Nephron progenitor cell (in vitro differentiated cells): Measurements from ENCODE around the gene TMEM60.

Source experiments
- DNase-seq: peaks from one replicate; pipeline ENCODE4 v3.0.0; 2021
- H3K27ac Mint-ChIP-seq: 2 replicates; pipeline ENCODE4 v1.8.0; 2021; ENCODE audit warnings: mild to moderate bottlenecking, moderate library complexity, mixed read lengths
- H3K27me3 Mint-ChIP-seq: 2 replicates; pipeline ENCODE4 v1.8.0; 2021; ENCODE audit warnings: mild to moderate bottlenecking, low read depth, mixed read lengths; ENCODE audit not compliant: poor library complexity
- H3K36me3 Mint-ChIP-seq: 2 replicates; pipeline ENCODE4 v1.8.0; 2021; ENCODE audit warnings: low read depth, mixed read lengths
- H3K4me1 Mint-ChIP-seq: 2 replicates; pipeline ENCODE4 v1.8.0; 2021; ENCODE audit warnings: mixed read lengths
- H3K4me3 Mint-ChIP-seq: 2 replicates; pipeline ENCODE4 v1.8.0; 2021; ENCODE audit warnings: mild to moderate bottlenecking, moderate library complexity, mixed read lengths
- H3K9me3 Mint-ChIP-seq: 2 replicates; pipeline ENCODE4 v1.8.0; 2021; ENCODE audit warnings: mild to moderate bottlenecking, moderate library complexity, mixed read lengths
- CTCF ChIP-seq: fragments of 200-600 bp; sonication (generic); IDR thresholded peaks from 2 replicates; pipeline ENCODE4 v1.5.0; 2021; ENCODE audit warnings: antibody characterized with exemption

The TMEM60 gene, protein sequence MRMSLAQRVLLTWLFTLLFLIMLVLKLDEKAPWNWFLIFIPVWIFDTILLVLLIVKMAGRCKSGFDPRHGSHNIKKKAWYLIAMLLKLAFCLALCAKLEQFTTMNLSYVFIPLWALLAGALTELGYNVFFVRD

GRCh38 chr7:77798394-77799077, at the start of gene TMEM60, which contains the start of gene PHTF2:
Gene TMEM60 (minus strand): TSS chr7:77798434. CDS start chr7:77794373, 4,061 bp downstream.
Gene PHTF2 (plus strand): TSS chr7:77798773.
- Mint-ChIP-seq H3K27me3 (no peaks in the 10 kb centered on the region), H3K4me3 (peak within 1 kb of the TSS; percentile 96), H3K36me3 (peaks cover 19% of the 10 kb centered on the region), H3K9me3 (no peaks in the 10 kb centered on the region), H3K4me1 (peaks cover 43% of the 10 kb centered on the region), H3K27ac (peak within 1 kb of the TSS; percentile 99)
- DNase-seq: peak; percentile 100
- peak; percentile 33 for TF ChIP-seq CTCF

DNA sequence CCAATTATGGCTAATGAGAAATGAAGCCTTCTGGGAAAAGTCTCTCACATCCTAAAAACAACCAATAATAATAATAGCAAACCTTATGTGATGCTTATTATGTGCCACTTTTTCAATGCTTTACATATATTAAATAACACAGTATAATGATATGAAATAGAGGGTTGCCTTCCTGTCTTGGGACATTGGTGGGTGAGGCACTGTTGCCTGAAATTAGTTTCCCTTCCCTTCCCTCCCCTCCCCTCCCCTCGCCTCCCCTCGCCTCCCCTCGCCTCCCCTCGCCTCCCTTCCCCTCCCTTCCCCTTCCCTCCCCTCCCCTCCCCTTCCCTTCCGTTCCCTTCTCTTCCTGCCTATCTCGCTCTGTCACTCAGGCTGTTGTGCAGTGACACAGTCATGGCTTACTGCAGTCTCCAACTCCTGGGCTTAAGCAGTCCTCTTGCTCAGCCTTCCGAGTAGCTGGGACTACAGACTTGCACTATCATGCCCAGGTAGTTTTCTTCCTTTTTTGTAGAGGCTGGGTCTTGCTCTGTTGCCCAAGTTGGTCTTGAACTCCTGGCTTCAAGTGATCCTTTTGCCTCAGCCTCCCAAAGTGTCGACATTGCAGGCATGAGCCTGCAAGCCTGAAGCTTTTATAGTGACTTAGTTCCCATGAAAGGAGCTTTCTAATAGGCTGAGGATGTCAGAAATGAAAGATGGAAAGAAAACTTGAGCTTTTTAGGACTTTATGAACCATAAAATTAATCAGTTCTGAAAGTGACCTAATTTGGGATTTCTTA, 48.3 kb upstream of the TMEM60 start:
- Mint-ChIP-seq H3K27me3 (no peaks in the 10 kb centered on the region), H3K27ac (no peak overlapping the region), H3K4me3 (no peak overlapping the region), H3K36me3 (peaks cover 12% of the 10 kb centered on the region), H3K9me3 (no peaks in the 10 kb centered on the region), H3K4me1 (peaks cover 8% of the 10 kb centered on the region)
- TF ChIP-seq CTCF: no peak
- no peak for DNase-seq

- no peak for DNase-seq
- TF ChIP-seq CTCF: no peak
- Mint-ChIP-seq H3K36me3 (no peaks in the 10 kb centered on the region), H3K27me3 (no peaks in the 10 kb centered on the region), H3K4me1 (peaks cover 8% of the 10 kb centered on the region), H3K27ac (no peak overlapping the region), H3K9me3 (no peaks in the 10 kb centered on the region), H3K4me3 (no peak overlapping the region)
Measured at GRCh38 chr7:77843194-77843593, 45.0 kb upstream of the TMEM60 start.

GRCh38 chr7:77839919-77840318, 41.7 kb upstream of the TMEM60 start:
- Mint-ChIP-seq H3K4me3 (no peak overlapping the region), H3K27me3 (no peaks in the 10 kb centered on the region), H3K36me3 (peaks cover 6% of the 10 kb centered on the region), H3K9me3 (peaks cover 4% of the 10 kb centered on the region), H3K27ac (no peak overlapping the region), H3K4me1 (peaks cover 8% of the 10 kb centered on the region)
- DNase-seq: no peak
- TF ChIP-seq CTCF: no peak

GRCh38 chr7:77838929-77839491, 40.8 kb upstream of the TMEM60 start:
- no peak overlapping the region for H3K27ac Mint-ChIP-seq
- no peak overlapping the region for H3K4me3 Mint-ChIP-seq
- no peak for TF ChIP-seq CTCF
- DNase-seq: no peak
- H3K4me1 Mint-ChIP-seq: peaks cover 8% of the 10 kb centered on the region
- no peaks in the 10 kb centered on the region for H3K27me3 Mint-ChIP-seq
- H3K36me3 Mint-ChIP-seq: peaks cover 6% of the 10 kb centered on the region
- peaks cover 4% of the 10 kb centered on the region for H3K9me3 Mint-ChIP-seq
